Activated T-cell treated with anti-CD3 and anti-CD28 coated beads, Interleukin-2, amount 50 U/mL, for 4 hours (primary cell): ENCODE data around the gene CAPZA2. TPM values are rescaled to one million over a fixed set of nuclear protein-coding genes. Genes with fewer than 3 reads are reported as not detected.
"Not testable (repeated sequence)": the region's sequence is repeated elsewhere in the genome, so short reads cannot be mapped to it uniquely, and the experiment has no call there.

Source experiments
- ATAC-seq, 2 donors: fragments of 200-7000 bp; cut with Tn5 transposase; one replicate each; pipeline ENCODE4 v1.10.0; 2021
- DNase-seq: peaks from one replicate; pipeline ENCODE4 v3.0.0-alpha.2; 2020
- H3K27me3 Mint-ChIP-seq: one replicate; pipeline ENCODE4 v1.8.0; 2021; ENCODE audit warnings: low read depth, mixed read lengths
- H3K36me3 Mint-ChIP-seq: one replicate; pipeline ENCODE4 v1.8.0; 2022; ENCODE audit warnings: mixed read lengths; ENCODE audit not compliant: insufficient read depth
- H3K4me1 Mint-ChIP-seq: one replicate; pipeline ENCODE4 v1.8.0; 2021; ENCODE audit warnings: low read depth, mixed read lengths
- H3K4me3 Mint-ChIP-seq: one replicate; pipeline ENCODE4 v1.8.0; 2021; ENCODE audit warnings: mild to moderate bottlenecking, moderate library complexity, mixed read lengths
- H3K9me3 Mint-ChIP-seq: one replicate; pipeline ENCODE4 v1.8.0; 2021; ENCODE audit warnings: mixed read lengths
- total RNA-seq, 3 donors: library from RNA; stranded (reverse); gene quantifications; one replicate each; pipeline ENCODE4 v1.2.1, GENCODE V29; 2021

CAPZA2 gene
- total RNA-seq, 3 donors from 2014 or later, result 172 to 178 (median 175) TPM

DNA sequence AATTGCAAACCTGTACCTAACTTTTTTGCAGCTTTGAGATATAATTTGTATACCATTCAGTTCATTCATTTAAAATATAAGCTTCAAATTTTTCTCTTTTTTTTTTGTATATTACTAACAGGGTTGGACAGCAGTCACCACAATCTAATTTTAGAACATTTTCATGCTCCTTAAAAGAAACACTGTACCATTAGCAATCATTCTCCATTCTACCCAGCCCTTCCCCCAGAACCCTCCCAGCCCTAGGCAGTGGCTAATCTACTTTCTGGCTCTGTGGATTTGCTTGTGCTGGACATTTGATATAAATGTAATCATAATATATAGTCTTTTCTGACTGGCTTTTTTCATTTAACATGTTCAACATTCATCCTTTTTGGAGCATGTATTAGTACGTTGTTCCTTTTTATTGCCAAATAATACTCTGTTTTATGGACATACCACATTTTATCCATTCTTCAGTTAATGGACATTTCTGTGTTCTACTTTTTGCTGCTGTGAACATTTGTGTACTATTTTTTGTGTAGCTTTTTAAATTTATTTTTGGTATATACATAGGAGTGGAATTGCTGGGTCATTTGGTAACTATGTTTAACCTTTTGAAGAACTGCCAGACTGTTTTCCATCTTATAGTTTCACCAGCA lies 50.0 kb downstream of the CAPZA2 start:
- Mint-ChIP-seq H3K4me1 (no peaks in the 10 kb centered on the region), H3K4me3 (no peak overlapping the region), H3K36me3 (peaks cover 44% of the 10 kb centered on the region), H3K9me3 (no peaks in the 10 kb centered on the region), H3K27me3 (no peaks in the 10 kb centered on the region)
- no peak for DNase-seq
- no peak for ATAC-seq

GRCh38 chr7:116918704-116919103 lies 56.3 kb downstream of the CAPZA2 start:
- ATAC-seq (no peak), DNase-seq (no peak)
- Mint-ChIP-seq H3K4me3 (no peak overlapping the region), H3K36me3 (peaks cover 32% of the 10 kb centered on the region), H3K9me3 (no peaks in the 10 kb centered on the region), H3K27me3 (no peaks in the 10 kb centered on the region), H3K4me1 (no peaks in the 10 kb centered on the region)

DNA sequence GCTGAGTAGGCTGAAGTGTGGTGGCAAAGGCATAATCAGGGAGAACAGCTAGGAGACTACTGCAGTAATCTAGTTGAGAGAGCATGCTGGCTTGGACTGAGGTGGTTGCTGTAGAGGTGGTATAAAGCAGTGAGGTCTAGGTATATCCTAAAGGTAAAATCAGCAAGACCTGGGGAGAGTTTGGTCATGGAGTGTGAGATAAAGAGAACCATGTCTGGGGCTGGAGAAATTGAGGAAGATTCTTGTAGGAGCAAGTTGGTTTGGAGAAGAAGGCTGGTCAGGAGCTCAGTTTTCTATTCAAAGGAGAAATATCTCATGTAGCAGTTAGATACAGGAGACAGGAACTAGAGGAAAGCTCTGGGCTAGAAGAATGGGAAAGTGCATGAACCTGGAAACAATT lies 58.0 kb downstream of the CAPZA2 start:
- Mint-ChIP-seq H3K4me1 (no peaks in the 10 kb centered on the region), H3K27me3 (no peaks in the 10 kb centered on the region), H3K36me3 (peaks cover 25% of the 10 kb centered on the region), H3K4me3 (no peak overlapping the region), H3K9me3 (no peaks in the 10 kb centered on the region)
- ATAC-seq (no peak), DNase-seq (no peak)

DNA sequence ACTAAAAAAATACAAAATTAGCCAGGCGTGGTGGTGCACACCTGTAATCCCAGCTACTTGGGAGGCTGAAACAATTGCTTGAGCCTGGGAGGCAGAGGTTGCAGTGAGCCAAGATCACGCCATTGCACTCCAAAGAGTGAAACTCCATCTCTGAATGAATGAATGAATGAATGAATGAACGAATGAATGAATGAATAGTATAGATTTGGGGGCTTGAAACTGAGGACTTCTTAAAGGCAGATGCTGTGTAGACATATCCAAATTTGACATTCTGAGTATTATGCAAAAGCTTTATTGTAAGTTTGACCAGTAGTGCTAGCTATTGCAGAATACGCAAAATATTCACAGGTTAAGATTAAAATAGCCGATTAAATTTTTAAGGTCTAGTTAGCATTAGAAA lies 60.2 kb downstream of the CAPZA2 start:
- peaks cover 19% of the 10 kb centered on the region for H3K36me3 Mint-ChIP-seq
- no peaks in the 10 kb centered on the region for H3K27me3 Mint-ChIP-seq
- H3K4me3 Mint-ChIP-seq, result no peak overlapping the region
- H3K4me1 Mint-ChIP-seq, result no peaks in the 10 kb centered on the region
- no peak for ATAC-seq
- DNase-seq, result no peak
- H3K9me3 Mint-ChIP-seq, result no peaks in the 10 kb centered on the region

- Mint-ChIP-seq H3K36me3 (peaks cover 10% of the 10 kb centered on the region), H3K9me3 (no peaks in the 10 kb centered on the region), H3K27me3 (no peaks in the 10 kb centered on the region), H3K4me1 (no peaks in the 10 kb centered on the region), H3K4me3 (no peak overlapping the region)
- ATAC-seq, result no peak
- no peak for DNase-seq
Measured at GRCh38 chr7:116924741-116925140, 62.4 kb downstream of the CAPZA2 start.

- no peak for DNase-seq
- Mint-ChIP-seq H3K4me1 (peaks cover 6% of the 10 kb centered on the region), H3K4me3 (no peak overlapping the region), H3K9me3 (no peaks in the 10 kb centered on the region), H3K27me3 (peaks cover 2% of the 10 kb centered on the region), H3K36me3 (no peaks in the 10 kb centered on the region)
- ATAC-seq, result no peak
Measured at GRCh38 chr7:116929021-116929420, 66.6 kb downstream of the CAPZA2 start.

- DNase-seq, result peak; percentile 75
- H3K4me3 Mint-ChIP-seq, result no peak overlapping the region
Measured at GRCh38 chr7:116929914-116930913, 67.8 kb downstream of the CAPZA2 start.

DNA sequence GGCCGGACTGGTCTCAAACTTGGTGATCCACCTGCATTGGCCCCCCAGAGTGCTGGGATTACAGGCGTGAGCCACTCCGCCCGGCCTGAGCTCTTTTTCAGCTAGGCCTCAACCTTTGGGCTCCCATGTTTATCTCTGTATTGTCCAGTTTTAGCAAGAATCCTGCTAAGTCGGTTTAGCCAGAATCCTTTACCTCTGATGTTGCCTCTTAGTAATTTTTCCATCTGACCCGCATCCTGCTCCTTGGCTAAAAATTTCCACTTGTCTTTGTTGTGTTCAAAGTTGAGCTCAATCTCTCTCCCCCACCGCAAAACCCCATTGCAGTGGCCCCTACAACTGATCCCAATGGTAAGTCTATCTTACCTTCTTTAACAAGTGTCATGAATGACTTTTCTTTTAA lies 70.2 kb downstream of the CAPZA2 start:
- DNase-seq, result no peak
- no peak overlapping the region for H3K4me3 Mint-ChIP-seq
- H3K36me3 Mint-ChIP-seq, result no peaks in the 10 kb centered on the region
- no peaks in the 10 kb centered on the region for H3K9me3 Mint-ChIP-seq
- peaks cover 6% of the 10 kb centered on the region for H3K4me1 Mint-ChIP-seq
- H3K27me3 Mint-ChIP-seq, result peaks cover 20% of the 10 kb centered on the region
- ATAC-seq, result no peak

More at GRCh38 chr7:116929914-116930913, 67.8 kb downstream of the CAPZA2 start:
- H3K4me1 Mint-ChIP-seq, result peaks cover 6% of the 10 kb centered on the region
- ATAC-seq, result peak; percentile 88 to 93
- peaks cover 7% of the 10 kb centered on the region for H3K27me3 Mint-ChIP-seq
- H3K9me3 Mint-ChIP-seq, result no peaks in the 10 kb centered on the region
- H3K36me3 Mint-ChIP-seq, result no peaks in the 10 kb centered on the region

DNA sequence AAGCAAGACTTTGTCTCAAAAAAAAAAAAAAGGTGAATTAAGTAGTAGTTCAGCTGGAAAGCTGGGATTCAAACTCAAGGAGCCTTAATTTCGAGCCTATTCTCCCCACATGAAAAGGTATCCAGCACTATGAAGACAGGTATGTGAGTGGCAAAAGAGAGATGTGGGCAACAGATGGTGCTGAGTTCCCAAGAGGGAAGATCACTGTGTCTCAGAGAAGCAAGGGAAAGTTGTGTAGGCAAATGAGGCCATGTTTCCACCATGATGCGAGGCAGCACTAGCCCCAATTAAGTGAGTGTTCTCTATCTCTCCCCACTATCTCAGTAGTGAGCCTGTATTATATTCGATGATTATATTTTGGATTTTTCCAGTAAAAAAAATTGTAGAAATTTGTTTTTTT lies 71.1 kb downstream of the CAPZA2 start:
- no peaks in the 10 kb centered on the region for H3K9me3 Mint-ChIP-seq
- ATAC-seq (no peak), DNase-seq (no peak)
- peaks cover 6% of the 10 kb centered on the region for H3K4me1 Mint-ChIP-seq
- no peaks in the 10 kb centered on the region for H3K36me3 Mint-ChIP-seq
- peaks cover 25% of the 10 kb centered on the region for H3K27me3 Mint-ChIP-seq
- no peak overlapping the region for H3K4me3 Mint-ChIP-seq

DNA sequence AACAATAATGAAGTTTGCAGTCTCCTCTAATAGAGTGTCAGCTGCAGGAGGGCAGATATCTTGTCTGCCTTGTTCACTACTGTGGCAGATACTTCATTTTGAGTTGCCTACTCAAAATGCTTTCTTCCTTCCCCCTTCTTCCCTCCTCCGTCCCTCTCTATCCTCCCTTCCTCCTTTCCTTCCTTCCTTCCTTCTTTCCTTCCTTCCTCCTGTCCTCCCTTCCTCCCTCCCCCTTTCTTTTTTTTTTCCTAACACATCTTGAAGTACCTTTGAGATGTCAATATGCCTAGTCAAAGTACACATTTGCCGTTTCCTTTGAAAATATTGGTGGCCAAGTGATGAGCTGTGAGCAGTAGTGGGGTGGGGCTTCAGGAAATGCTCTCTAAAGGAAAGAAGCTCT lies 72.2 kb downstream of the CAPZA2 start:
- ATAC-seq (no peak), DNase-seq (no peak)
- no peaks in the 10 kb centered on the region for H3K36me3 Mint-ChIP-seq
- H3K4me3 Mint-ChIP-seq, result no peak overlapping the region
- H3K27me3 Mint-ChIP-seq, result peaks cover 25% of the 10 kb centered on the region
- H3K4me1 Mint-ChIP-seq, result peaks cover 6% of the 10 kb centered on the region
- no peaks in the 10 kb centered on the region for H3K9me3 Mint-ChIP-seq

DNA sequence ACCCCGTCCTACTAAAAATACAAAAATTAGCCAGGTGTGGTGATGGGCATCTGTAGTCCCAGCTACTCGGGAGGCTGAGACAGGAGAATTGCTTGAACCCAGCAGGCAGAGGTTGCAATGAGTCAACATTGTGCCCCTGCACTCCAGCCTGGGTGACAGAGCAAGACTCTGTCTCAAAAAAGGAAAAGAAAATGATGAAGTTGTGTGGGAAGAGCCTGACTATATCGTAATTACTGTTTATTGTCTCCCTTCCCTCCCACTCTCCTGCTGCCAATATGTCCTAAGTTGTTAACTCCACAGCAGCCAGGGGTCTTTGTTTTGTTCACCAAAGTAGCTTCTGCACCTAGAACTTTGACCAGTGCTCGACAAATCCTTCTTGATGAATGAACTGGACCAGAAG lies 74.5 kb downstream of the CAPZA2 start:
- peaks cover 23% of the 10 kb centered on the region for H3K27me3 Mint-ChIP-seq
- H3K4me1 Mint-ChIP-seq, H3K4me3 Mint-ChIP-seq, ATAC-seq, H3K36me3 Mint-ChIP-seq, H3K9me3 Mint-ChIP-seq, DNase-seq: not testable (repeated sequence)

DNA sequence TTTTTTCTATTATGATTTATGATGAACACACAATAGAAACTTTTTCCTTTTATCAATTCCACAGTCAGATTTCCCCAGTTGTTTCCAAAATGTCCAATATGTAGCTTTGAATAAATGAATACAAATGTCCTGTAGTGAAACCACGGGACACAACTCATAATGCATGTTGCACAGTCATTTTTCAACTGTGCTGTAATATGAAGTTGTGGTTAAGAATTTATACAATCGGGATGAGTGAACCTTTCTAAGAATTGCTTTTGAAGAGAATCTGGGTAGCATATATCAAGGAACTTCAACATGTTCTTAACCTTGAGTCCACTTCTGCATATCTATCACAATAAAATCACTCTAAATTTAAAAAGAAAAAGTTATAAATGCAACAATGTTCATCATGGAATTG lies 76.3 kb downstream of the CAPZA2 start:
- DNase-seq (no peak), ATAC-seq (peak in 1 of 2 donors; percentile 50)
- no peak overlapping the region for H3K4me3 Mint-ChIP-seq
- peaks cover 23% of the 10 kb centered on the region for H3K27me3 Mint-ChIP-seq
- no peaks in the 10 kb centered on the region for H3K36me3 Mint-ChIP-seq
- H3K4me1 Mint-ChIP-seq, result no peaks in the 10 kb centered on the region
- H3K9me3 Mint-ChIP-seq, result no peaks in the 10 kb centered on the region

DNA sequence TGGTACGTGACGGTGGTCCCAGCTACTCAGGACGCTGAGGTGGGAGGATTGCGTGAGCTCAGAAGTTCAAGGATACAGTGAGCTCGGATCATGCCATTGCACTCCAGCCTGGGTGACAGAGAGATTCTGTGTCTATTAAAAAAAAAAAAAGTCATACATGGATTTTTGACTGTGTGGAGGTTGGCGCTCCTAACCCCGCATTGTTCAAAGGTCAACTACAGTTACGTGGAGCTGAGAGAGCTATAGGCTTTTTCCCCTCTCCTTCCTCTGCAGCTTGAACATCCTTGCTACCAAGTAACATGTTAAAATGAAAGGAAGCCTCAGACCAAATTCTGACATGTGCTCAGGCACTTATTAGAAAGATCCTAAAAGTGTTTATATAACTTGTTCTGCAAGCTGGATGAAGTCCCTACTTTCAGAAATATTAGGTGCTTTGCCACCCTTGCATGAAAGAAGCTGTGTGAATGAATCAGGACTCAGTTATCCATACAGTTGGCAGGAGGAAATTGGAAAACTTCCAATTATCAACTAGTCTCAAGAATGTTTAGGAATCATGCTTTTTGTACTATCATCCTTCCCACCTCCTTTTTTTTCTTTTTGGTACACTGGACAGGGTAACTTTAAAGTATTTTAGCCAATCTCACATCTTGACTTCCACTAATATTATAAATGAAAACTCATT lies 78.4 kb downstream of the CAPZA2 start:
- Mint-ChIP-seq H3K9me3 (no peaks in the 10 kb centered on the region), H3K4me1 (no peaks in the 10 kb centered on the region), H3K4me3 (no peak overlapping the region), H3K27me3 (peaks cover 14% of the 10 kb centered on the region), H3K36me3 (no peaks in the 10 kb centered on the region)
- DNase-seq, result no peak
- ATAC-seq, result no peak

DNA sequence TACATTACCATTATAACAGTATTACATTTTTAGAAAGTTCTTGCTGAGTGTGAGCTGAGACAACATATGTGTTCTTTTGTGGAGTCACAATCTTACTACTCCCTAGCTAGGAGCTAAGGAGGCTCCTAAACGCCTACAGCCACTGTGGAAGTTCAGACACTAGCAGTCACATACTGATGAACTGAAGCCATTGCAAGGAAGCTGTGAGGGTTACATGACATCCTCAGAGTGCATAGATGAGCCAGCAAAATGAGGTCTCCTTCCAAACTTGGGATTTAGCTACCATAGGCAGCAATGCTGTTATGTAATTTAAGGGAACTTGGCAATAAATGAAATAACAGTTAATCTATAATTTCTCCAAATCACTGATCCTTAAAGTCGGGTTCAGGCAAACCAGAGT lies 80.1 kb downstream of the CAPZA2 start:
- Mint-ChIP-seq H3K27me3 (peaks cover 6% of the 10 kb centered on the region), H3K36me3 (no peaks in the 10 kb centered on the region), H3K9me3 (no peaks in the 10 kb centered on the region), H3K4me3 (no peak overlapping the region), H3K4me1 (no peaks in the 10 kb centered on the region)
- no peak for ATAC-seq
- no peak for DNase-seq
